HG03064 (cell line): Measurements from ENCODE around the gene MAML1.

Experiments used
- ATAC-seq: cut with Tn5 transposase; IDR thresholded peaks from one replicate; pipeline ENCODE4 v1.9.1; 2021; ENCODE audit warnings: low read depth; ENCODE audit not compliant: unreplicated experiment

Gene MAML1

GRCh38 chr5:179819296-179820126 is 86.9 kb downstream of the MAML1 start:
- ATAC-seq: no peak

DNA sequence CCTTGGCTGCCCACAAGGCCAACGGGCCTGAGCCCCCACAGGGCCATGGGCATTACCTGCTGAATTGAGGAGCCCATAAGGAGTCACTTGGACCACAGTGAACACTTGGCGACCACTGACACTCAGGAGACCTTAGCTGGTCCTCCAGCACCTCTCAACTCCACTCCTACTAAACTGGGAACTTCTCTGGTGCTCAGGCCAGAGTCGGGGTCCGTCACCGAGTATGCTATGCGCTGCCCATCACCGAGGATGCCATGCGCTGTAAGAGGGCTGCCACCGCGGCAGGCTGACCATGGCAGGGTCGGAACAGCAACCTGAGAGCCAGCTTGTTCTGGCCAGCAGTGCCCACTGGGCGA is 87.5 kb downstream of the MAML1 start:
- ATAC-seq: no peak

DNA sequence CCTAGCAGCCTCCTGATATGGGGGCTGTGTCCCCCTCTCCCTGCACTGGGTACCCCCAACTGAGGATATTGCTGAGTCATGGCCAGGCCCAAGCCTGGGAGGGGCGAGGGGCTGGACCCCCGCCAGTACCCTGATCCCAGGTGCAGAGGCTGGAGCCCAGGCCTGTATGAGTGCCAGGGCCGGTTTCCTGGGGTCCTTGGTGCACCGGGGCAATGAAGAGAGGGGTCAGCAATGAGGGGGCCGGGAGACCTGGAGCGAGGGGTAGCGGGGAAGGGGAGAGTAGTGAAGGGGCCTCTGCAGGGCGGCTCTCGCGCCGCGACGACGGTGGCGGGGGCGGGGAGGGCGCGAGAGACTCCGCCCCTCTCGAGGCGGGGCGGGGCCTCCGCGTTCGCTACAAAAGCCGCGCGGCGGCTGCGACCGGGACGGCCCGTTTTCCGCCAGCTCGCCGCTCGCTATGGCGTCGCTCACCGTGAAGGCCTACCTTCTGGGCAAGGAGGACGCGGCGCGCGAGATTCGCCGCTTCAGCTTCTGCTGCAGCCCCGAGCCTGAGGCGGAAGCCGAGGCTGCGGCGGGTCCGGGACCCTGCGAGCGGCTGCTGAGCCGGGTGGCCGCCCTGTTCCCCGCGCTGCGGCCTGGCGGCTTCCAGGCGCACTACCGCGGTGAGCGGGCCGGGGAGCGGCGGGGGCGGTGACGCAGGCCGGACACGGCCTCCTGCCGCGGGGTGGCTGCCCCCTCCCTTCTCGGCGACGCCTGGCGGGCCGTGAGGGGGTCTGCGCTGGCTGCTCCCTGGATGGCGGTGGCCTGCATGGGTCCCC is 88.1 kb downstream of the MAML1 start, which contains the start of gene SQSTM1:
Gene SQSTM1 (plus strand): TSS at position 423 of the 815 bp plus-strand sequence. CDS start 32 bp downstream, at position 455.
- peak; percentile 41 for ATAC-seq

GRCh38 chr5:179821298-179822058 is 88.9 kb downstream of the MAML1 start:
- peak; percentile 42 for ATAC-seq

DNA sequence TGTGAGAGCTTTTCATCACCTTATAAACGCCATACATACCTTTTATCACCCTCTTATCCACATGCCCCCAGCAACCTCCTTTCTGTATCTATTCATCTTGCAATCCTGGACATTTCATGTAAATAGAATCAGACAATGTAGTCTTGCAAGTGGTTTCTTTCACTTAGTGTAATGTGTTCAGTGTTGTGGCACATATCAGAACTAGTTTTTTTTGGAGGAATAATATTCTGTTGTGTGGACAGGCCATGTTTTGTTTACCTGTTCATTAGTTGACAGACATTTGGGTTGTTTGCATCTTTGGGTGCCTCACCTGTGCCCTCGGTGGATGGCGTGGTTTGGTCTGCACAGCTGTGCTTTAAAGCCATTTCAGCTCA is 89.4 kb downstream of the MAML1 start:
- ATAC-seq: no peak

DNA sequence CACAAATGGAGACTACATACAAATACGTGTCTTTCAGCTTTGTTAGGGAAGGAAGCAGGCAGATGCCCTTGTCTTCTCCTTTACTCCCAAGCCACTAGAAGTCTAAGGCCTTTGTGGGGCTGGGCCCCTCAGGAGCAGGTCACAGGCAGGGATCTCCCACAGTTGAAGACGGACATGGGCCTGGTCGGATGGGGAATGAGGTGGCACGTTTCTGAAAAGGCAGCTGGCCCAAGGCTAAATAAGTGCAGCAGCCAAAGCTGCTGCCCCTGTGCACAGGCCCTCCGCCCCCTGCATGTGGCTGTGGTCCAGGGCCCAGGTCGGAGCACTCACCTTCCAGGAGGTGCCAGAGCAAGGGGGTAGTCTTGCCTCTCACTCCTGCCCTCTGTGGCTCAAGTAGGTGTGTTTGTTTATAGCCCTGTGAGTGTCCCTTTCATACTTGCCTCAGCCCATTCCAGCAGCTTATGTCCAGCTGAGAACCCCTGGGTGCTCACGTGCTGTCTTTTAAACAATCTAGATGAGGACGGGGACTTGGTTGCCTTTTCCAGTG is 89.9 kb downstream of the MAML1 start:
- ATAC-seq: no peak

DNA sequence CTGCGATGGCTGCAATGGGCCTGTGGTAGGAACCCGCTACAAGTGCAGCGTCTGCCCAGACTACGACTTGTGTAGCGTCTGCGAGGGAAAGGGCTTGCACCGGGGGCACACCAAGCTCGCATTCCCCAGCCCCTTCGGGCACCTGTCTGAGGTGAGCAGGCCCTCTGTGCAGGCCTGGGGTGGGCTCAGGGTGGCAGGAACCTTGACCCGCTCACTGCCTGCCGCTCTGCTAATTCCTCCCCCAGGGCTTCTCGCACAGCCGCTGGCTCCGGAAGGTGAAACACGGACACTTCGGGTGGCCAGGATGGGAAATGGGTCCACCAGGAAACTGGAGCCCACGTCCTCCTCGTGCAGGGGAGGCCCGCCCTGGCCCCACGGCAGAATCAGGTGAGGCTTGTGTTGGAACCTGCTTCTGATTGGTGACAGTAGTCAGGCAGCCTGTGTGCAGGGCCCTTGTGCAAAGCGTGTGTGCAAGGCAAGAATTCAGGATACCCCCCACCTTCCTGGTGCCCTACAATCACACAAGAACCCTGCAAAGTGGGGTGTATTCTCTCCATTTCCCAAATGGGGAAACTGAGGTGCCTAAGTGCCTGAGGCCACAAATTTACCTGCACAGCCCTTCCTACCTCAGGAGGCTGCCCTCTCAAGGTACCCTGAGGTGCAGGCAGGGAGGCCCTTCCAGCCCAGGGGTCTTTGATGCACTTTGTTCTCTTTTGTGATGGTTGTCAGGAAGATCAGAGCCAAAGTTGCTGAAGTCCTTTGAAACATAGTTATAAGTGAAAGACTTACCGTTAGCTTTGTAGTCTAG is 91.5 kb downstream of the MAML1 start:
- ATAC-seq: no peak

- ATAC-seq: no peak
Observed at GRCh38 chr5:179824745-179825112, 92.1 kb downstream of the MAML1 start.

- no peak for ATAC-seq
Observed at GRCh38 chr5:179825655-179826182, 93.1 kb downstream of the MAML1 start.
